Activated CD8-positive, alpha-beta memory T cell treated with anti-CD3 and anti-CD28 coated beads, Interleukin-2, amount 50 U/mL, for 48 hours (primary cell): ENCODE data around the gene GRN.
A peak's percentile ranks its signal among the peaks of the same experiment; 100 is the strongest.

ENCODE experiments used
- DNase-seq: peaks from one replicate; pipeline ENCODE4 v3.0.0-alpha.2; 2020

Gene GRN

GRCh38 chr17:44344939-44345453 lies at the start of gene GRN:
TSS of gene GRN (plus strand) at chr17:44345302. CDS start at chr17:44349165, 3,863 bp downstream.
- peak; percentile 87 for DNase-seq

GRCh38 chr17:44297975-44298374 lies 47.1 kb upstream of the GRN start:
- DNase-seq = no peak

GRCh38 chr17:44304651-44305050 lies 40.5 kb upstream of the GRN start:
- no peak for DNase-seq

- DNase-seq = no peak
Measured at GRCh38 chr17:44307387-44308186, 37.5 kb upstream of the GRN start.

- peak; percentile 94 for DNase-seq
Measured at GRCh38 chr17:44308320-44308818, 36.7 kb upstream of the GRN start, which contains the start of gene RUNDC3A. TSS of gene RUNDC3A (plus strand) at chr17:44308601. CDS start at chr17:44308833, 232 bp downstream.

- DNase-seq = no peak
Measured at GRCh38 chr17:44308865-44309264, 36.2 kb upstream of the GRN start.

GRCh38 chr17:44309472-44309871 lies 35.6 kb upstream of the GRN start:
- DNase-seq = no peak

GRCh38 chr17:44310188-44310587 lies 34.9 kb upstream of the GRN start:
- DNase-seq = no peak

- no peak for DNase-seq
Measured at GRCh38 chr17:44310609-44311376, 34.3 kb upstream of the GRN start.

GRCh38 chr17:44311562-44312181 lies 33.4 kb upstream of the GRN start:
- DNase-seq = no peak

- DNase-seq = no peak
Measured at GRCh38 chr17:44312396-44313104, 32.6 kb upstream of the GRN start.

GRCh38 chr17:44314031-44314430 lies 31.1 kb upstream of the GRN start:
- DNase-seq = no peak

- DNase-seq = no peak
Measured at GRCh38 chr17:44314524-44314868, 30.6 kb upstream of the GRN start.

GRCh38 chr17:44314869-44315661 lies 30.0 kb upstream of the GRN start:
- peak; percentile 74 for DNase-seq

GRCh38 chr17:44315760-44316731 lies 29.1 kb upstream of the GRN start:
- no peak for DNase-seq

- no peak for DNase-seq
Measured at GRCh38 chr17:44317545-44317944, 27.6 kb upstream of the GRN start.

- no peak for DNase-seq
Measured at GRCh38 chr17:44318077-44318892, 26.8 kb upstream of the GRN start.

- no peak for DNase-seq
Measured at GRCh38 chr17:44320066-44320465, 25.0 kb upstream of the GRN start.
